HCT116 (cell line): ENCODE results near the gene TBX15. TPM values are rescaled to one million over a fixed set of nuclear protein-coding genes. Genes with fewer than 3 reads are reported as not detected.

Source experiments
- ATAC-seq: fragments of 200-7000 bp; cut with Tn5 transposase; 2 replicates; pipeline ENCODE4 v1.9.1; 2020; ENCODE audit warnings: mild to moderate bottlenecking, moderate library complexity
- BruUV-seq: library from RNA; stranded (reverse); fragments of 400-500 nt; replicated peaks from 2 replicates; lab custom pipeline; 2021; lab: Mats Ljungman, UMichigan
- CTCF ChIA-PET: fragments of 300-600 bp; sonication (Branson Sonifier 250); formaldehyde crosslinking; loops from one replicate; lab custom pipeline; 2021; ENCODE audit warnings: antibody characterized with exemption; lab: Charles Lee
- POLR2A ChIA-PET: fragments of 300-600, 350-600 bp; sonication (Branson Sonifier 250); formaldehyde crosslinking; loops from one replicate; lab custom pipeline; 2021; ENCODE audit warnings: antibody characterized with exemption; lab: Charles Lee
- RAD21 ChIA-PET, 2 experiments: fragments of 300-600 bp; sonication (Branson Sonifier 250); formaldehyde crosslinking; loops; one replicate each; lab custom pipeline; 2023; ENCODE audit warnings: low total read pairs in 2 of 2; ENCODE audit not compliant: uncharacterized antibody in 2 of 2, unreplicated experiment in 2 of 2, low non-redundant PET in 1 of 2; lab: Charles Lee
- DNase-seq: peaks from one replicate; pipeline ENCODE4 v3.0.0-alpha.2; 2010; ENCODE audit warnings: low read depth, low spot score
- H2AFZ ChIP-seq: fragments of 200-600 bp; shearing (Covaris generic), sonication (generic); 2 replicates; pipeline ENCODE4 v1.6.1; 2017; ENCODE audit warnings: low read depth, mixed run types, mixed read lengths, antibody characterized with exemption, low read length; ENCODE audit not compliant: poor library complexity, severe bottlenecking
- H3K27ac ChIP-seq: 2 replicates; pipeline ENCODE4 v1.5.1; 2012; ENCODE audit warnings: low read depth, low read length
- H3K27me3 ChIP-seq: fragments of 200-600 bp; sonication (generic); 2 replicates; pipeline ENCODE4 v1.6.1; 2016; ENCODE audit warnings: mixed run types, low read length, mixed read lengths; ENCODE audit not compliant: insufficient read depth
- H3K36me3 ChIP-seq, 2 experiments: fragments of 200-500 bp in 1 of 2; fragments of 200-600 bp in 1 of 2; sonication (Bioruptor generic) in 1 of 2; sonication (generic) in 1 of 2; 2 replicates each; pipeline versions ENCODE4 v1.5.1 to v1.6.1; 2014 to 2016; ENCODE audit warnings: low read length in 2 of 2, inconsistent platforms in 1 of 2, mixed read lengths in 1 of 2, mixed run types in 1 of 2; ENCODE audit not compliant: insufficient read depth in 2 of 2, control insufficient read depth in 1 of 2
- H3K4me1 ChIP-seq, 2 experiments: fragments of 200-600 bp in 1 of 2; sonication (generic) in 1 of 2; 2 replicates each; pipeline versions ENCODE4 v1.5.1 to v1.6.1; 2012 to 2017; ENCODE audit warnings: low read length in 2 of 2, inconsistent platforms in 1 of 2, mild to moderate bottlenecking in 1 of 2, mixed read lengths in 1 of 2, mixed run types in 1 of 2, moderate library complexity in 1 of 2; ENCODE audit not compliant: insufficient read depth in 2 of 2, control insufficient read depth in 1 of 2
- H3K4me2 ChIP-seq: fragments of 200-600 bp; sonication (generic); 2 replicates; pipeline ENCODE4 v1.6.1; 2017; ENCODE audit warnings: mixed run types, low read length, mixed read lengths
- H3K4me3 ChIP-seq, 2 experiments: fragments of 200-600 bp in 1 of 2; sonication (generic) in 1 of 2; replicated peaks in 1 of 2; 2 replicates each; pipeline ENCODE4 v1.5.1; 2011 to 2016; ENCODE audit warnings: low read length in 2 of 2, control low read depth in 1 of 2, low read depth in 1 of 2, mild to moderate bottlenecking in 1 of 2, mixed read lengths in 1 of 2, mixed run types in 1 of 2
- H3K79me2 ChIP-seq: fragments of 200-600 bp; sonication (generic); 2 replicates; pipeline ENCODE4 v1.6.1; 2017; ENCODE audit warnings: mild to moderate bottlenecking, mixed run types, low read length, moderate library complexity, mixed read lengths; ENCODE audit not compliant: insufficient read depth
- H3K9ac ChIP-seq: fragments of 200-600 bp; sonication (generic); 2 replicates; pipeline ENCODE4 v1.6.1; 2016; ENCODE audit warnings: low read length, mixed read lengths
- H3K9me2 ChIP-seq: fragments of 200-600 bp; sonication (generic), shearing (Covaris generic); 2 replicates; pipeline ENCODE4 v1.6.1; 2017; ENCODE audit warnings: mixed run types, mild to moderate bottlenecking, moderate library complexity; ENCODE audit not compliant: insufficient read depth
- H3K9me3 ChIP-seq, 2 experiments: fragments of 200-500 bp in 1 of 2; fragments of 200-600 bp in 1 of 2; sonication (Bioruptor generic) in 1 of 2; sonication (generic) in 1 of 2; 2 replicates each; pipeline ENCODE4 v1.6.1; 2014 to 2017; ENCODE audit warnings: low read length in 2 of 2, mixed read lengths in 2 of 2, inconsistent platforms in 1 of 2, low read depth in 1 of 2, mild to moderate bottlenecking in 1 of 2, mixed run types in 1 of 2, moderate library complexity in 1 of 2; ENCODE audit not compliant: control insufficient read depth in 1 of 2, insufficient read depth in 1 of 2
- H4K20me1 ChIP-seq: fragments of 200-600 bp; sonication (generic), shearing (Covaris generic); 2 replicates; pipeline ENCODE4 v1.6.1; 2017; ENCODE audit warnings: mixed run types, mild to moderate bottlenecking, moderate library complexity; ENCODE audit not compliant: insufficient read depth
- CEBPB ChIP-seq: IDR thresholded peaks from 2 replicates; pipeline ENCODE4 v1.6.1; 2012; ENCODE audit warnings: low read depth
- EZH2 ChIP-seq: fragments of 200-600 bp; sonication (generic); IDR thresholded peaks from 2 replicates; pipeline ENCODE4 v1.6.1; 2017; ENCODE audit warnings: antibody characterized with exemption, mixed run types
- EZH2phosphoT487 ChIP-seq: fragments of 200-600 bp; IDR thresholded peaks from 2 replicates; pipeline ENCODE4 v1.6.1; 2018; ENCODE audit warnings: antibody characterized with exemption, borderline replicate concordance
- POLR2AphosphoS5 ChIP-seq: IDR thresholded peaks from 2 replicates; pipeline ENCODE4 v1.6.1; 2011; ENCODE audit warnings: mild to moderate bottlenecking, low read depth, low read length, moderate library complexity
- RAD21 ChIP-seq: IDR thresholded peaks from 2 replicates; pipeline ENCODE4 v1.6.1; 2012; ENCODE audit warnings: low read depth, mild to moderate bottlenecking
- REST ChIP-seq: IDR thresholded peaks from 2 replicates; pipeline ENCODE4 v1.6.1; 2012; ENCODE audit warnings: low read depth
- SP1 ChIP-seq: IDR thresholded peaks from 2 replicates; pipeline ENCODE4 v1.6.1; 2012; ENCODE audit warnings: low read depth
- TCF7L2 ChIP-seq: IDR thresholded peaks from 2 replicates; pipeline ENCODE4 v1.7.0; 2011; ENCODE audit warnings: borderline replicate concordance, inconsistent platforms; ENCODE audit not compliant: insufficient read depth, insufficient read length; ENCODE audit errors: extremely low read depth
- intact Hi-C: fragments of 100-400 bp; cut with micrococcal nuclease; formaldehyde crosslinking; loops from 2 replicates; pipeline ENCODE4 v1.10.0; 2022
- total RNA-seq: library from RNA; stranded (reverse); gene quantifications from one replicate; pipeline ENCODE4 v1.2.1, GENCODE V29; 2021; ENCODE audit not compliant: unreplicated experiment

Gene TBX15
- total RNA-seq, 1 experiment from 2014 or later: not detected

- POLR2A ChIA-PET: no interaction called here
- H3K4me3 ChIP-seq: no peak overlapping the region
- DNase-seq (no peak), ATAC-seq (no peak)
- no peaks in the 10 kb centered on the region for H3K27me3 ChIP-seq
- no peak overlapping the region for H3K27ac ChIP-seq
- no peaks in the 10 kb centered on the region for H3K9me2 ChIP-seq
- no peaks in the 10 kb centered on the region for H3K4me1 ChIP-seq
- H3K4me2 ChIP-seq: no peak overlapping the region
- CTCF ChIA-PET: no interaction called here
- no peaks in the 10 kb centered on the region for H3K9me3 ChIP-seq
- BruUV-seq: no TSS peak
- H3K36me3 ChIP-seq: no peaks in the 10 kb centered on the region
- RAD21 ChIA-PET: no interaction called here
- intact Hi-C loops: no loop called here
- no peaks in the 10 kb centered on the region for H3K79me2 ChIP-seq
- no peaks in the 10 kb centered on the region for H4K20me1 ChIP-seq
- TF ChIP-seq CEBPB (no peak), TCF7L2 (no peak), EZH2 (no peak), EZH2phosphoT487 (no peak)
- no peak overlapping the region for H3K9ac ChIP-seq
- no peak overlapping the region for H2AFZ ChIP-seq
These were observed 27.4 kb upstream of the TBX15 start for GRCh38 chr1:119015547-119015946.

GRCh38 chr1:119012383-119012782, 24.2 kb upstream of the TBX15 start:
- Histone ChIP-seq H3K4me1 (no peaks in the 10 kb centered on the region), H2AFZ (no peak overlapping the region), H3K27me3 (no peaks in the 10 kb centered on the region), H3K9ac (no peak overlapping the region), H3K79me2 (no peaks in the 10 kb centered on the region), H3K4me2 (no peak overlapping the region), H3K36me3 (no peaks in the 10 kb centered on the region), H3K9me2 (no peaks in the 10 kb centered on the region), H4K20me1 (no peaks in the 10 kb centered on the region), H3K27ac (no peak overlapping the region)
- ChIA-PET POLR2A (no interaction called here), CTCF (no interaction called here), RAD21 (no interaction called here)
- ATAC-seq: no peak
- intact Hi-C loops: no loop called here
- no peak for DNase-seq
- no TSS peak for BruUV-seq
- no peak for TF ChIP-seq SP1
- TF ChIP-seq CEBPB: no peak
- TF ChIP-seq RAD21: no peak
- no peak for TF ChIP-seq POLR2AphosphoS5
- no peak for TF ChIP-seq REST
- TF ChIP-seq, all 23 proteins: peak for 0
- Histone ChIP-seq H3K4me3 (no peak overlapping the region), H3K9me3 (no peaks in the 10 kb centered on the region)
